ENCODE data around the gene ALG1. TPM values are rescaled to one million over a fixed set of nuclear protein-coding genes. Genes with fewer than 3 reads are reported as not detected.

Gene ALG1
- polyA plus RNA-seq, 1 of the 3 experiments (the other 2 are of a cell fraction), result 27.0 TPM

DNA sequence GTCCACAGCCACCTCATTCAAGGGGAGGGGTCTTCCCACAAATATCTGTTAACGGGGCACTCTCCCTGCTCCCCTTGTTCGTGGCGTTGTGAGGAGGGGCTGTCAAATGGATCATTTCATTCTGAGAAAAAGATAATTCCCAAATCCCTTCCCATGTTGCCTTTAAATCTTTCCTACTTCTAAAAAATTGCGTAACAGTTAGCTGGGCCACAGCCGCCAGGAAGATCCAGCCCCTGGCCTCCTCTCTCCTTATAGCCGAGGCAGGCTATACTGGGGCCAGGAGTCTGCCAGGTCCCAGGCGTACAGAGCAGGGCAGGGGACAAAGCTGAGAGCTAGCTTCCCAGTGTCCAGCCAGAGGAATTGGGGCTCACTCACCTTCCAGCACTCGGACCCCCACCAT lies 6.3 kb upstream of the ALG1 start:
- 43% methylated on average over 6 of the region's 8 CpGs for WGBS (ENCODE audit: low lambda C conversion rate)
- H3F3A ChIP-seq (replicated peaks; ENCODE audit: insufficient read depth), result no peaks in the 10 kb centered on the region
- no peak overlapping the region for H3K4me2 ChIP-seq
- no peak overlapping the region for H3K4me3 ChIP-seq (ENCODE audit: low read depth in 2 of 2, low read length in 1 of 2)
- H3K4me1 ChIP-seq (ENCODE audit: control insufficient read depth in 1 of 2, insufficient read depth in 2 of 2, low read depth in 1 of 2, low read length in 1 of 2), result no peaks in the 10 kb centered on the region
- H4K20me1 ChIP-seq (ENCODE audit: insufficient read depth), result no peaks in the 10 kb centered on the region
- H3K9me2 ChIP-seq, result no peaks in the 10 kb centered on the region
- no peak overlapping the region for H3K9ac ChIP-seq
- no peaks in the 10 kb centered on the region for H3K9me3 ChIP-seq
- H3K36me3 ChIP-seq (replicated peaks in 1 of 2; ENCODE audit: control insufficient read depth in 1 of 2, insufficient read depth in 2 of 2, low read length in 1 of 2), result no peaks in the 10 kb centered on the region
- H2AFZ ChIP-seq (ENCODE audit: low read depth), result no peak overlapping the region
- DNase-seq, result no peak
- H3K27ac ChIP-seq (ENCODE audit: low read depth in 2 of 2, low read length in 1 of 2), result no peak overlapping the region
- POLR2A ChIA-PET, result no interaction called here
- CTCF ChIA-PET, result interaction anchor here (1.7 kb wide), 1 partner anchor 9 kb away, joined by 5 read pairs; no protein-coding TSS in a partner anchor
- no peak for TF ChIP-seq MXI1 (IDR thresholded peaks at IDR 0.05; ENCODE audit: low read depth, low read length)
- TF ChIP-seq POLR2AphosphoS5 (IDR thresholded peaks at IDR 0.05; ENCODE audit: low read depth, low read length), result no peak
- TF ChIP-seq RAD21 (IDR thresholded peaks at IDR 0.05; ENCODE audit: low read length), result no peak
- no peak for TF ChIP-seq TAF1 (IDR thresholded peaks at IDR 0.05; ENCODE audit: borderline replicate concordance, low read depth, low read length)
- no peak for TF ChIP-seq FOXM1 (IDR thresholded peaks at IDR 0.05; ENCODE audit: low read depth)
- TF ChIP-seq JUND (IDR thresholded peaks at IDR 0.05), result no peak
- TF ChIP-seq, protein P1, sequence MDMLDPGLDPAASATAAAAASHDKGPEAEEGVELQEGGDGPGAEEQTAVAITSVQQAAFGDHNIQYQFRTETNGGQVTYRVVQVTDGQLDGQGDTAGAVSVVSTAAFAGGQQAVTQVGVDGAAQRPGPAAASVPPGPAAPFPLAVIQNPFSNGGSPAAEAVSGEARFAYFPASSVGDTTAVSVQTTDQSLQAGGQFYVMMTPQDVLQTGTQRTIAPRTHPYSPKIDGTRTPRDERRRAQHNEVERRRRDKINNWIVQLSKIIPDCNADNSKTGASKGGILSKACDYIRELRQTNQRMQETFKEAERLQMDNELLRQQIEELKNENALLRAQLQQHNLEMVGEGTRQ (IDR thresholded peaks at IDR 0.05; ENCODE audit: borderline replicate concordance, low read depth, low read length), result no peak
- H3K27me3 ChIP-seq (ENCODE audit: insufficient read depth), result peaks cover 38% of the 10 kb centered on the region
- no peaks in the 10 kb centered on the region for H3K79me2 ChIP-seq (ENCODE audit: insufficient read depth)

DNA sequence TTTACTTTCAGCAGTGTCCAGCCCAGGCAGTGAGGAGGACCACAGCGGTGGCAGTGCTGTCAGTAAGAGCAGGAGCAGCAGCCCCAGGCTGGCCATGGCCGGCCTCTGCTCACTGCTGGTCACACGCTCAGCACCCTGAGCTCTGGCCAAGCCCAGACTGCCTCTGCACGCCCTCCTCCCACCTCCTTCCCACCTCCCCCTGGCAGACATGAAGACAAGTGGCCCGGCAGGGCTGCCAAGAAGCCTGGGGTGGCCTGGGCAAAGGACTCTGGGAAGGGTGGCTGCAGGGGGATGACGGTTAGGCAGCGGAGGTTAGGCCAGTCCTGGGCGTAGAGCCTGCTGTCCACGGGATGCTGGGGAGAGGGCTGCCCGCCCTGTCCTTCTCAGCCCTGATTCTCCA lies 5.8 kb upstream of the ALG1 start, which contains the start of gene C16orf89:
C16orf89 (minus strand) TSS at position 144 of the 400 bp plus-strand sequence; CDS start at position 96, 48 bp downstream.
- H3K4me1 ChIP-seq (ENCODE audit: control insufficient read depth in 1 of 2, insufficient read depth in 2 of 2, low read depth in 1 of 2, low read length in 1 of 2), result no peaks in the 10 kb centered on the region
- H3K27ac ChIP-seq (ENCODE audit: low read depth in 2 of 2, low read length in 1 of 2), result no peak within 1 kb of the TSS
- no peaks in the 10 kb centered on the region for H3K79me2 ChIP-seq (ENCODE audit: insufficient read depth)
- TF ChIP-seq GABPA (IDR thresholded peaks at IDR 0.05; ENCODE audit: low read depth) (no peak), SMC3 (IDR thresholded peaks at IDR 0.05; ENCODE audit: low read depth, low read length) (no peak)
- no peaks in the 10 kb centered on the region for H3K9me3 ChIP-seq
- no peaks in the 10 kb centered on the region for H3K9me2 ChIP-seq
- no peak for DNase-seq
- no peak within 1 kb of the TSS for H3K9ac ChIP-seq
- no peaks in the 10 kb centered on the region for H3K36me3 ChIP-seq (replicated peaks in 1 of 2; ENCODE audit: control insufficient read depth in 1 of 2, insufficient read depth in 2 of 2, low read length in 1 of 2)
- H3K27me3 ChIP-seq (ENCODE audit: insufficient read depth), result peaks cover 38% of the 10 kb centered on the region
- ChIA-PET POLR2A (no interaction called here), CTCF (interaction anchor here (1.7 kb wide), 1 partner anchor 9 kb away, joined by 5 read pairs; no protein-coding TSS in a partner anchor)
- no peaks in the 10 kb centered on the region for H4K20me1 ChIP-seq (ENCODE audit: insufficient read depth)
- H3F3A ChIP-seq (replicated peaks; ENCODE audit: insufficient read depth), result no peaks in the 10 kb centered on the region
- no peak within 1 kb of the TSS for H3K4me2 ChIP-seq
- H3K4me3 ChIP-seq (ENCODE audit: low read depth in 2 of 2, low read length in 1 of 2), result no peak within 1 kb of the TSS
- no peak within 1 kb of the TSS for H2AFZ ChIP-seq (ENCODE audit: low read depth)
- 18% methylated on average over 3 of the region's 10 CpGs for WGBS (ENCODE audit: low lambda C conversion rate)

DNA sequence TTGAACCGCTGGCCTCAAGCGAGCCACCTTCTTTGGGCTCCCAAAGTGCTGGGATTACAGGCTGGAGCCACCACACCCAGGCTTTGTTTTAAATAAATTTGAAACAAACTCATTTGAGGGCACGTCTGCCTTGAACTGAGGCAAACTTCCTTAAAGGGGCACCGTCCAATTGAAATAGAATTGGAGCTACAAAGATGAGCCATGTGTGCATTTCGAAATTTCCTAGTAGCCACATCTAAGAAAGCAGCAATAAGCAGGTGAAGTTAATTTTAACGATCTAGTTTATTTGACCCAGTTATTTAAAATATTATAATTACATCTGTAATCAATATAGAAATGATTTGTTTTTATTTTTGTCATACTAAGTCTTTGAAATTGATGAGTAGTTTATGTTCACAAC lies 5.1 kb upstream of the ALG1 start:
- Histone ChIP-seq H3K36me3 (replicated peaks in 1 of 2; ENCODE audit: control insufficient read depth in 1 of 2, insufficient read depth in 2 of 2, low read length in 1 of 2) (no peaks in the 10 kb centered on the region), H3K9ac (no peak overlapping the region), H3K4me3 (ENCODE audit: low read depth in 2 of 2, low read length in 1 of 2) (no peak overlapping the region), H3K79me2 (ENCODE audit: insufficient read depth) (no peaks in the 10 kb centered on the region), H3K9me2 (no peaks in the 10 kb centered on the region), H2AFZ (ENCODE audit: low read depth) (no peak overlapping the region), H3K4me1 (ENCODE audit: control insufficient read depth in 1 of 2, insufficient read depth in 2 of 2, low read depth in 1 of 2, low read length in 1 of 2) (no peaks in the 10 kb centered on the region), H4K20me1 (ENCODE audit: insufficient read depth) (no peaks in the 10 kb centered on the region), H3F3A (replicated peaks; ENCODE audit: insufficient read depth) (no peaks in the 10 kb centered on the region), H3K4me2 (no peak overlapping the region), H3K9me3 (no peaks in the 10 kb centered on the region), H3K27me3 (ENCODE audit: insufficient read depth) (peaks cover 36% of the 10 kb centered on the region), H3K27ac (ENCODE audit: low read depth in 2 of 2, low read length in 1 of 2) (no peak overlapping the region)
- no peak for DNase-seq
- POLR2A ChIA-PET, result no interaction called here
- CTCF ChIA-PET, result interaction anchor here (1.0 to 1.7 kb wide), 2 partner anchors 10 to 26 kb away, joined by 3 to 5 read pairs; no protein-coding TSS in a partner anchor
- no peak for TF ChIP-seq SMC3 (IDR thresholded peaks at IDR 0.05; ENCODE audit: low read depth, low read length)
- TF ChIP-seq, protein P1 (IDR thresholded peaks at IDR 0.05; ENCODE audit: borderline replicate concordance, low read depth, low read length), result no peak
- no peak for TF ChIP-seq EZH2phosphoT487 (IDR thresholded peaks at IDR 0.05; ENCODE audit: borderline replicate concordance, low read depth)
- TF ChIP-seq FOXJ3 (CRISPR knock-in tag; IDR thresholded peaks at IDR 0.05), result no peak
- no peak for TF ChIP-seq GABPA (IDR thresholded peaks at IDR 0.05; ENCODE audit: low read depth)
- 32% methylated on average over 6 of the region's 6 CpGs for WGBS (ENCODE audit: low lambda C conversion rate)
